Measurements from ENCODE around the gene ZNF593. TPM values are rescaled to one million over a fixed set of nuclear protein-coding genes. Genes with fewer than 3 reads are reported as not detected.

The ZNF593 gene
- total and polyA plus RNA-seq, 2 experiments from 2014 or later, result 26.2 to 108 TPM

- TF ChIP-seq ZNF462 (CRISPR knock-in tag; IDR thresholded peaks at IDR 0.05) (no peak), EZH2phosphoT487 (IDR thresholded peaks at IDR 0.05; ENCODE audit: unreplicated experiment) (no peak), CTCF (conservative IDR thresholded peaks at IDR 0.05; ENCODE audit: low read depth in 2 of 2) (no peak), JUNB (IDR thresholded peaks at IDR 0.05; ENCODE audit: unreplicated experiment) (no peak), STAT1 (IDR thresholded peaks at IDR 0.05; ENCODE audit: unreplicated experiment) (no peak), ETS1 (IDR thresholded peaks at IDR 0.05) (no peak), ZNF114 (CRISPR knock-in tag; IDR thresholded peaks at IDR 0.05) (no peak), NANOG (IDR thresholded peaks at IDR 0.05; ENCODE audit: borderline replicate concordance) (no peak), REST (IDR thresholded peaks at IDR 0.05; ENCODE audit: unreplicated experiment) (no peak), CREB1 (CRISPR knock-in tag; IDR thresholded peaks at IDR 0.05; ENCODE audit: low read depth) (no peak), ZNF331 (CRISPR knock-in tag; IDR thresholded peaks at IDR 0.05; ENCODE audit: low read depth) (no peak), EZH2 (IDR thresholded peaks at IDR 0.05; ENCODE audit: low read depth, unreplicated experiment) (no peak)
These were observed 19.6 kb downstream of the ZNF593 start (continued) for GRCh38 chr1:26189331-26189730.
